ENCODE results near the gene RNU6-8.

Gene RNU6-8

DNA sequence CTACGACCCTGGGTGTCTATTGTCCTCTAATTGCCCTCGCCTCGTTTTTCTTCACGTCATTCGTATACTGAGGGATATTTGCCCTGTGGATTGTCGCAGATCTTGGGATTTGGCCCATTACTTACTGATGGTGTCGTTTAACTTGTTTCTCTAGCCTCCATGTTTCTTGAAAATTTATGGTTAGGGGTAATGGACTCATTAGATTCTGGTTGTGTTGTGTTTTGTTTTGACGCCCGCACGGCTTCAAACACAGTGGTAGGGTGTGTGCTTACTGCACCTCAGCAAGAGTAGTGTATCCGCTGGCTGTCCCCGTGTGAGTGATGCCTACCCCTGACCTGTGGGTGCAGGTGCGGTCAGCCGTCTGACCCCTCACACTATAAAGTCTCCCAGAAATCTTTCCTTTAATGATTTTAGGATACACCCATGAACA is 874 bp upstream of the RNU6-8 start:
- DNase-seq: peak; percentile 15 to 31

DNA sequence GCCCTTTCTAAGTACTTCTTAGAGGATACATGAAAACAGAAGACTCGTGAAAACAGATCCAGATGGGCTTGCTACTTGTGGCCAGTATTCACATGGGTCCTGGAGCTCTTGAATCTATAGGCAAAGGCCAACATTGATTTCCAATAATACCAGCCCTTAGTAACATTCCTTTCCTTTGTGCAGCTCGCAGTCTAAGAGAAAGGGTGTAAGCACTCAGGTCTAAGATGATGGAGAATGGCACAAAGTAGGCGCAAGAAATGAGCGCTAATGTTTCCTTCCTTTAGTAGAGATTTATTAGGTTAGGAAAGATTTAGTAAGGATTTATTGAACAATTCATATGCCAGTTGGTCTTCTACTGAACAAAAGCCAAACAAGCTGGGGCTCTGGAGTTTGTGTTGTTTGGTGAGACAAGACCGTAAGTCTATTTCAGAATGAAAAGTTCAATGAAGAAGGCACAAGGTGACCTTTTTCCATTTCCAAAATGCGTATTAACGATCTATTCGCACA is 525 bp downstream of the RNU6-8 start:
- DNase-seq: no peak

DNA sequence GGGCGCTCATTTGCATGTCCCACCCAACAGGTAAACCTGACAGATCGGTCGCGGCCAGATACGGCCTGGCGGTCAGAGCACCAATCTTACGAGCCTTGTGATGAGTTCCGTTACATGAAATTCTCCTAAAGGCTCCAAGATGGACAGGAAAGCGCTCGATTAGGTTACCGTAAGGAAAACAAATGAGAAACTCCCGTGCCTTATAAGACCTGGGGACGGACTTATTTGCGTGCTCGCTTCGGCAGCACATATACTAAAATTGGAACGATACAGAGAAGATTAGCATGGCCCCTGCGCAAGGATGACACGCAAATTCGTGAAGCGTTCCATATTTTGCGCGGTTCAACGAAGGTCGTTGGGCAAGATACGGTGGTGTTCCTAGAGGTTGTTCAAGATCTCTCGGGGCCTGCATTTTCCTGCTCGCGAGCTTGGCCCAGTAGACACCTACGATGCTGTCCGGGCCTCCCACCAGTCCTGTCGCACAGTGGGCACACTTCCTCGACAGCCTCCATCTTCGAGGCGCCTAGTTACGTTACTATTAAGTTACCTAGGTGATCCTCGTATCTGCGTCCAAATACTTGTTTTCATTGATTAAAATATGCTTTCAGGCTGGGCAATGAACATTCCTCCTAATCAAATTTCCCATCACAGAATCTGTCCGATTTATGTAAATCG is 1.1 kb downstream of the RNU6-8 start, which contains the start of gene RNU6-7:
Gene RNU6-7, plus strand, starts transcription at position 230 of the 675 bp plus-strand sequence.
- peak; percentile 31 to 66 for DNase-seq

DNA sequence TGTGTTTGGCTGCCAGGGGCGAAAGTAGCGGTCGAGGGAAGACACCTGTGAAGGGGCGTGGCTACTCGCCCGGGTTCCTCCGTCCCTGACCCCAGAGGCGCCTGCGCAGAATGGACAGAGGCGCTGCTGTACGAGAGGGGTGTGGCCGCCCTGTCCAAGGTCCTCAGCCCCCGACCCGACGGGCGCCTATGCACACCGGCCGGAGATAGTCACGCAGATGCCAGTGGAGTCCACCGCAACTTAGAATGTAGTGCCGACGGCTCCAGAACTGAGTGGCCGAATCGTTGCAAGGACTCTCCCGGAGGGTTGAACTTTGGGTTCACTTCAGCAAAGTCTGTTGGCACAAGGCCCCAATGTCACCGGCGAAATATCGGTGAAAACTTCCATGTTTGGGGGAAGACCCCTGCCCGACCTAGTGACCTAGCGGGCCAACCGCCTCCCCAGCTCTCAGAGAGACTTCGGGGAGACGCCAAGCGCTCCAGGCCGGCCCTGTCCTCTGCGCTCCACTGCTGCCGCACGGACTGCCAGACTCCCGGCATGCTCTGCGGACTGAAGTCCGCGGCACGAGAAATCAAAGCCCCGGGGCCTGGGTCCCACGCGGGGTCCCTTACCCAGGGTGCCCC is 1.8 kb downstream of the RNU6-8 start:
- peak; percentile 81 to 85 for DNase-seq

DNA sequence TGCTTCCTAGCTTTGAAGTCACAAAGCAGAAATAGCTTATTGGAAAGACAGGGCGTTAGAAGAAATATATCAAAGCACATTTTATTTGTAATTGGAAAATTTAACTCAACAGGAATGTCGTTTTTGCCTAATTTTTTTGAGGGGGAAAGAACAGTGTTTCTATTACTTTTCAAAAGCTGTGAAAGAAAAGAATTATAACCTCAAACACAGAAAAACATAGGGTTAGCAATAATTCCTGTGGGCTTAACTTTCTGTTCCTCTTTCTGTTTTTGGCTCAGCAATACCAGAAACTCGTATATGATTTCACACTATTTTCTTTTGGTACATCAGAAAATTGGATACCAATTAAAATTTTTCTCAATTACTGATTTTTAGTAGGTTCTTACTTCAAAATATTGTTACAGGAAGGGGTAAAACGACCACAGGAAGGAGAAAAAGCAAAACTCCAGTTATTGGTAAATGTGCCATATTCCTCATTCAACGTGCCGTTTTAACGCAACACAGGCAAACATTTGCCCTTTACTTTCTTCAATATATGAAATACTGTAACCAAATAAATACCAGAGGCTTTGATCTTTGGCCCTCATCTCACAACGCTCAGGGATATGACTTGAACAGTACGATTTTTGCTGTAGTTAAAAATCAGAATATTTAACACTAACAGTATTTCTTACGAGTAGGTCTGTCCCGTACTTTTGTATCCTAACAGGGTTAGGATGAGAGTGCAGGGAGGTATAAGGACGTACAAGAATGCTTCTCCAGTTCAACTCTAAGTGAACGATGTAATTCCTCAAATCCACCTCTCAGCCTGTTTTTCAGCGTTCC is 2.5 kb downstream of the RNU6-8 start:
- no peak for DNase-seq

DNA sequence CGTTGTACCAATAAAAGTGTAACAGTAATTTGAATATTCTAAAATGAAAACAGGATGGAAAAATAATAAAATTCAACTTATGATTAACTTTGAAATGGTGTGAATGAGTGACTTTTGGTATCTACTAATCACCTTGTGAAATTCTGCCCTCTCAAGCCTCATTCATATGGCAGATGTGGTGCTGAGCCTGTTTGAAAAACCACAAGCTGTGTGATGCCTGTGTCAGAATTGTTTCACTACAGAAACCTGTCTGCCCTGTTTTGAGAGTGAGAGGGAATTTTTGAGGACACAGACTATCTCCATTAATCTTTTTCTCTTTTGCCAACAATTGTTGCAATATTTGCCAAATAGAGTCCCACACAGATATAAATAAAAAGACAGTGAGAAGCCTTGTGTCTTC is 5.2 kb downstream of the RNU6-8 start:
- no peak for DNase-seq

DNA sequence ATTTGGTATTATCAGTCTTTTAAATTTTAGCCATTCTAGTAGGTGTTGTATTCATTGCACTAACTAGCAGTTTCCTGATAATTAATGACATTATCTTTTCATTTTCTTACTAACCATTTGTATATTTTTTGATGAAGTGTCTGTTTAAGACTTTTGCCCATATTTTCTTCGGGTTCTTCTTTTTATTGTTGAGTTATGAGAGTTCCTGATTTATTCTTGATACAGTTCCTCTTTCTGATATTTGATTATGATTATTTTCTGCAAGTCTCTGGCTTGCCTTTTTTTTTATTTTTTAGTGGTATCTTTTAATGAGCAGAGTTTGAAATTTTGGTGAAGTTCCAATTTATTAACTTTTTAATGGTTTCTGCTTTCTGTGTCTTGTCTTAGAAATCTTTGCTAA is 7.4 kb downstream of the RNU6-8 start:
- no peak for DNase-seq

DNA sequence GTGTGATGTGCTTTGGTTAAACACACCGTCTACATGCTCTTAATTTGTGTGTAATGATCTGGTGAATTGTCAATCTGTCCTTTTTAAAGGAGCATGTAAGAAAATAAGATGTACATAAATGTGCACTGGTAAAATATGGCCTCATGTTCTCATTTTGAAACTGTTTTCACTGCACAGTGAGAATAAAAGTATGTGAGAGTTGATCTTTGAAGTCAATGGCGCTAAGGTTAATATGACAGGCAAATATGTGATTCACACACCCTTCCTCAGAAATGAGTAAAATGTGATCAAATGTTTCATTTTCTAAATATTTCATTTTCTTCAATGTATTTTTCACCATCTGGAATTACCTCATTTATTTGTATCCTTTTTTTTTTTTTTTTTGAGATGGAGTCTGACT is 9.5 kb downstream of the RNU6-8 start:
- DNase-seq: no peak

DNA sequence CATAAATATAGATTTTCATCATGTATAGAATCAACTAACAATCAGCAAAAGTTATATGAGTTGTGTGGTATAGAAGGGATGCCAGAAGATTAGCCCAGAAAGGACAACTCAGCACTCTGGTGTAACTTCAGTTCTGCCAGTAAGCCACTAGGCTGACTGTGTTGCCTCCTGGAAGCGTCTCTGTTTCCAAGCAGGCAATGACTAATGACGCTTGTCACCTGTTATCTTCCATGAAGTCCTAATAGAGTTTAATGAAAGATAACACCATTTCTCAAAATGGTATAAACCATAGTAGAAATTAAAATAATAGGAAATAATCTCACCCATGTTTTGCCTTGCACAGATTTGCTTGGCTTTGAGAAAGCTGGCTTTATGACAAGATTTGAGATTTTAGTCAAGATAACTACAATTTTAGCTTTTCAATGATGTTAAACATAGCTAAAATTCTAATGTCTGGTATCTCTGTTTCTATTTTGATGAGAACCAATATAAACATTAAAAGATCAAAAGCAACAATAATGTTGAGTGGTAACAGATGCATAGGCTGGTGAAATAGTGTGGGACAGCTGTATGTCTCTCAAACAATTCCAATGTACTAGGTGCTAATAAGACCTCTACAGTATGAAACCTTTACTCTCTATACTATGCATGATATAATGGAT is 10.2 kb downstream of the RNU6-8 start:
- DNase-seq: no peak

DNA sequence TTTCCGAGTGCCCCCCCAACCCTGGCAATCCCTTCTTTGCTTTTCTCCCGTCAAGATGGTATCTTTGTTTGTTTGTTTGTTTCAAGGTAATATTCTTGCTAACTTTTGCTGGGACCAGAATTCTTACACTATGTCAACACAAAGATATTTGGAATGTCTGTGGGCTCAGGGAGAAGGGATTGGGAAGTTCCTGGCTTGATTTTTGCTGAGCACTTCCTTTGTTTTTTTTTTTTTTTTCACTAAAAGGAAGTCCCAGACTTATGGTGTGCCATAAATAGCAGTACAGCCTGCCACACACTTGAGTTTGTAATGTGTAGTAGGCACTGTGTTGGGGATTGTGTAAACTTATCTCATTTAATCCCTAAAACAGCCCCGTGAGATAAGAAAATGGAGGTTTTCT is 12.4 kb downstream of the RNU6-8 start:
- DNase-seq: no peak

DNA sequence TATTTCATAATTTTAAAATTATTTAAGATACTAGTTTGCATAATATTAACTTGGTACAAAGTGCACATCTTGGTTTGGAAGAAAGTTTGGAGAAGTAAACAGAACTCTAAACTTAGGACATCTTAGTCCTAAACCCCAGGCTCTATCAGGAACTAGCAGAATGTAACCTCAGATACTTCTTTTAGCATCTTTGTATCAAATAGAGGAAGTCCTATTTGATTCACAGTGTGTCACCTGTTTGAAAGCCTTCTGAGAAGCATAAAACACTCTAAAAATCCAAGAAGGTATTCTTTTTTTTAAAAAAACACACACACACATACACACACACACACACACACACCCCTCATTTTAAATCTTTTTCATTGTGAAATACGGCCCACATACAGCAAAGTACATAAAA is 13.3 kb downstream of the RNU6-8 start:
- DNase-seq: no peak

DNA sequence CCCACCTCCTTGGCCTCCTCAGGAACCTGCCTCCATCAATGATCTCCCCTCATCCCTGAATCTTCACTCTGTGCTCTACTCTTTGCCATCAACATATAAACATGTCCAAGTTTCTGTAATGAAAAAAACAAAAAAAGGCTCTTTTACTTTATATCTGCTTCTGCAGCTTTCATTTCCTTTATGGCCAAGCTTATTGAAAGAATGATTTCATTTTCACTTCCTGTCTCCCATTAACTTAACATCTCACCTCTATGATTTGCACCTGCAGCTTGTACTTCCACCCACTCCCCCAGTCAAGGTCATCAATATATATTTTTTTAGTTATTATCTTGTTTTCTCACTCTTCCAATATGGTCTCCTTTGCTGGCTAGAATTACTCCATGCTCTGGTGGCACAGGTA is 16.8 kb downstream of the RNU6-8 start:
- no peak for DNase-seq

DNA sequence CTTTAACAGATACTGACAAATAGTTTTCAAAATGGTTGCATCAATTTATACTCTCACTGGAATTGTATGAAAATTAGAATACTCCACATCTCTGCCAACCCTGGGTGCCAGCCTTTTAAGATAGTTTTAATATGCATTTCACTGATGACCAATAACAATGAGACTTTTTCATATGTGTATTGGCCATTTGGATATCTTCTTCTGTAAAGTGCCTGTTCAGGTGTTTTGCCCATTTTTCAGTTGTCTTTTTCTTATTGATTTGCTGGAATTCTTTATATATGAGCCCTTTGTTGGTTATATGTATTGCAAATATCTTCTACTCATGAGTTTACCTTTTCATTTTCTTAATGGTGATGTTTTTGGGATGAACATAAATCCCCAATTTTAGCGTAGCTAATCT is 18.0 kb downstream of the RNU6-8 start:
- no peak for DNase-seq

DNA sequence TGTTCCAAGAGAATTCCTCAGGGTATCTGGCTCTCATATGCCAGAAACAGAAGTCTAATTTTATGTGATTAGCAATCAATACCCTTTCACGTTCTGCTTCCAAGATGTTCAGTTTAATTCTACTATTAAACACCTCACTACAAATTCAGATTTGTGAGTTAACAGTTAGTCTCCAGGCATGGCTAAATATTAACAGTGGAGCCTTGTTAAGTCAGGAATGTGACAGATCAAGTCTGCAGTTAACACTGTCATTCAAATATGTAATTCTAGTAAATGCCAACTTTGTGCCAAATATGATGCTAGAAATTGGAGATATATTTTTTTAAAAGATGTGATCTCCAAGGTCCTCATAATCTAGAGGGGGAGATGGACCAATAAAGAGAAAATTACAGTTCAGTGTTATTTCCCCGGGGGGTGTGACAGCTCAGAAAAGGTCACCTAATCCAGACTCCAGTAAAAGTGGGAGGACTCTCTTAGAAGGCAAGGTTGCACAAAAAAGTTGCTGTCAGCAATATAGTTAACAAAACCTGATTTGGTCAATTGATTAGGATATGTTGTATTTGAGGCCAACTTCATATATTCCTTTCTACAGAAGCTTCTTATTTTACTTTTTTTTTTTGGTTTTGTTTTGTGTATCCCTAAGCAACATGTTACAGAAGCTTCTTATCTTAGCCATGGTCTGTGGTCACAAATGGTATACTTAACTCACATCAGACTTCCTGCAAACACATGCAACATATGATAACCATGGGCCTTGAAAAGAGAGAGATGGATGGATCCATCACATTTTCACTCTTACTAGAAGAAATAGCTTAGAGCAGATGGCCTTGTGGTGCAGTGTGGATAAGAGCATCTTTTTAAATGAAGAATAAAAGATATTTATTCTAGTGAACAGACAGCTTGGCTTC is 19.7 kb downstream of the RNU6-8 start:
- DNase-seq: no peak

DNA sequence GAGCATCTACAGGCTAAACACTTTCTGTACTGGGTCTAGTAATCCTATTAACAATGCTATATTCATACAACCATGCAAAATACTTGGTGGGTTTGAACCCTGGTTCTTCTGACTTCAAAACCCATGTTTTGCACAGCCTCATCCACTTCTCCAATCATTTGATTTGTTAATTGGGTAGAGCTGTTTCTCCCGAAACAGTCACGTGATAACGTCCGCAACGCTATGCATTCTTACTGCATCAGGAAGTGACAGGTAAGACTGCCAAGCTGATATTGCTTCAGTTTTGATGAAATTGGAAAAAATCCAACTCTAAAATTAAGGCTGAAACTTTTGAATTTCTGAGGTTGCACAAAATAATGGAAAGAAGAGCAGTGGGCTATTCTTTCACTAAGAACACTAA is 31.6 kb downstream of the RNU6-8 start:
- DNase-seq: no peak

DNA sequence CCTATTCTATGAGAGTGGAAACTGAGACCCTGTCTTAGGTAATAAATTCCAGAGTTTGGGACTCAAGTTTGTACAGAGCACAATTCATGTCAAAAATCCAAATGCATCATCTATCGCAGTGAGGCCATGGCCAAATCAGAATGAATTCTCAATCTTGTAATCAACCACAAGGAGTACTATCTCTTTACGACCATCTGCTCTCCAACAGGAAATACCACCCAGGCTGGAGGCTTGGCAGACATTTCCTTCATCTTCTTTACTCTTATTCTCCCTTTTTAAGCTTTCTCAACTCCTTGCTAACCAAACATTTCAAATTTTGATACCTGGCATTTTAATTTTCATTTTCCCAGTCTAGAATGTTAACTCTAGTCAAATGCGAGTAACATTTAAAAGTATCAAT is 33.9 kb downstream of the RNU6-8 start:
- no peak for DNase-seq

DNA sequence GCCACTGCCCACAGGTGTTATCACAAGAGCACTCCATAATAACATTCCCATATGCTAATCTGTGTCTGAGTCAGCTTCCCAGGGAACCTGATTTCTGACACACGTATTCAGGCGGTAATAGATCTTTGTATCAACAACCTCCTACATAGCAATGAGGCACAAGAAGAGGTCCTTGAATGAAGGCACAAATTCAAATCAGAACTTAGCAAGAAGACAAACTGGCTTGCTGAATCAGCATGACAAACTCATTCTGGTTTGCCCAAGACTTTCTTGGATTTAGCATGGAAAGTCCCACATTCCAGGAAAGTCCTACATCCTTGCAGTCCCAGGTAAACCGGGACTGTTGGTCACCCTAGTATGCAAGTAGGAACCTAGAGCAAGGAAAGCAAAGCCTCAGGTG is 35.2 kb downstream of the RNU6-8 start:
- DNase-seq: no peak

DNA sequence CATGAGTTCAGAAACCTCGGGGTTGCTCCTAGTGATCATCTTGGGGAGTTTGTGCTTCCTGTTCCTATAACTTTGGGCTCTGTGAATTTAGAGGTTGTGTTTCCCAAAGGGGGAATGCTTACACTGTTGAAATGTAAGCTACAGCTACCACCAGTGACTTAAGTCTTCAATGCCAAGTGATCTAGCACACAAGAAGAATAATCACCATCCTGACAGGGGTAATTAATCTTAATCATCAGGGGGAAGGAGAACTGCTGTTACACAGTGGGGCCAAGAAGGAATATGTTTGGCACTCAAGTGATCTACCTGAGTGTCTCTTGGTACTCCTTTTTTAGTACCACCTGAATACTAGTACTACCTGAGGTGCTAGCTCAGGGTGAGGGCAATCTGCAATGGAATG is 36.1 kb downstream of the RNU6-8 start:
- DNase-seq: no peak

DNA sequence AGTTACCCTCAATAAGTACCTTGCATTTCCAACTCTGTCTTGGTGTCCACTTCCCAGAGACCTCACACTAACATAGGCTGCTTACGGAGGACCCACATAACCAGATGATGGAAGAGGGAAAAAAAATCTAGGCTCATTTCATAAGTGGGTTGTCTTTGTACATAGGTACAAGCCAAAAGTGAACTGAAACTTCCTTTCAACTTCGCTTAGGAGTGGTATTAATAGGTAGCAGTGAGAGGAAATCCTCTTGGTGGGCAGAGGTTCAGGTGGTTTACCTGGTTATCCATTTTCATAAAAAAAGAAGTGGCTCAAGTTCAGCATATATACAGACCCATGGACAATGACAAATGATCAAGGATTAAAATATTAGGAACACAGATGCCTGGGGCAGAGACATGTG is 37.0 kb downstream of the RNU6-8 start:
- DNase-seq: no peak
